Thyroid gland (tissue), 4 donors: ENCODE measurements around the gene PDE4B.

Experiments used
- POLR2A ChIP-seq, 2 donors: fragments of 450-650 bp; IDR thresholded peaks; one replicate each; pipeline ENCODE4 v1.6.1; 2017; ENCODE audit warnings: antibody characterized with exemption in 2 of 2, mild to moderate bottlenecking in 2 of 2, moderate library complexity in 1 of 2
- TF ChIP-seq, protein P1 (sequence below), 6 experiments: fragments of 200-600 bp in 3 of 6; fragments of 450-650 bp in 3 of 6; sonication (generic) in 3 of 6; IDR thresholded peaks; one replicate each; pipeline ENCODE4 v1.5.1; 2016 to 2019; ENCODE audit warnings: antibody characterized with exemption in 6 of 6, mild to moderate bottlenecking in 2 of 6, inconsistent platforms in 1 of 6, moderate library complexity in 1 of 6

DNA sequence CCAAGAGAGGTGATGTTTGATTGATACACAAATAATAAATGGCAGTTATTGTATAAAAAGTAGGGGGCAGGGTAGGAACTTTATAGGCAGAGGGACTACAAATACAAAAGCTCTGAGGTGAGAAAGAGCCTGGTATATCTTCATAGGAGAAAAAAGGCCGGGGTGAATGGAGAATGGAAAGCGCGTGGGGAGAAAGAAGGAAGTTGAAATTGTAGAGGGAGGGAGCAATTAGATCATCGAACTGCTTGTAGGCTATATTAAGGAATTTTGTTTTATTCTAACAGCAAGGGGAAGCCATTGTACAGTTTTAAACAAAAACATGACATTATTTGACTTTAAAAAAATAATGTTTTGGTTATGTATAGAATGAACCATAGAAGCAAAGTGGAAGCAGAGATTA lies 147.4 kb downstream of the PDE4B start:
- TF ChIP-seq, protein P1, sequence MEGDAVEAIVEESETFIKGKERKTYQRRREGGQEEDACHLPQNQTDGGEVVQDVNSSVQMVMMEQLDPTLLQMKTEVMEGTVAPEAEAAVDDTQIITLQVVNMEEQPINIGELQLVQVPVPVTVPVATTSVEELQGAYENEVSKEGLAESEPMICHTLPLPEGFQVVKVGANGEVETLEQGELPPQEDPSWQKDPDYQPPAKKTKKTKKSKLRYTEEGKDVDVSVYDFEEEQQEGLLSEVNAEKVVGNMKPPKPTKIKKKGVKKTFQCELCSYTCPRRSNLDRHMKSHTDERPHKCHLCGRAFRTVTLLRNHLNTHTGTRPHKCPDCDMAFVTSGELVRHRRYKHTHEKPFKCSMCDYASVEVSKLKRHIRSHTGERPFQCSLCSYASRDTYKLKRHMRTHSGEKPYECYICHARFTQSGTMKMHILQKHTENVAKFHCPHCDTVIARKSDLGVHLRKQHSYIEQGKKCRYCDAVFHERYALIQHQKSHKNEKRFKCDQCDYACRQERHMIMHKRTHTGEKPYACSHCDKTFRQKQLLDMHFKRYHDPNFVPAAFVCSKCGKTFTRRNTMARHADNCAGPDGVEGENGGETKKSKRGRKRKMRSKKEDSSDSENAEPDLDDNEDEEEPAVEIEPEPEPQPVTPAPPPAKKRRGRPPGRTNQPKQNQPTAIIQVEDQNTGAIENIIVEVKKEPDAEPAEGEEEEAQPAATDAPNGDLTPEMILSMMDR (IDR thresholded peaks at IDR 0.05), result no peak
- no peak for TF ChIP-seq POLR2A (IDR thresholded peaks at IDR 0.05)
